Superior temporal gyrus (tissue), 1 donor: Measurements from ENCODE around the gene CPEB2.
A peak's percentile ranks its signal among the peaks of the same experiment; 100 is the strongest.

Experiments
- DNase-seq: peaks from one replicate; pipeline ENCODE4 v3.0.0-alpha.2; 2016; ENCODE audit errors: extremely low spot score

The CPEB2 gene

DNA sequence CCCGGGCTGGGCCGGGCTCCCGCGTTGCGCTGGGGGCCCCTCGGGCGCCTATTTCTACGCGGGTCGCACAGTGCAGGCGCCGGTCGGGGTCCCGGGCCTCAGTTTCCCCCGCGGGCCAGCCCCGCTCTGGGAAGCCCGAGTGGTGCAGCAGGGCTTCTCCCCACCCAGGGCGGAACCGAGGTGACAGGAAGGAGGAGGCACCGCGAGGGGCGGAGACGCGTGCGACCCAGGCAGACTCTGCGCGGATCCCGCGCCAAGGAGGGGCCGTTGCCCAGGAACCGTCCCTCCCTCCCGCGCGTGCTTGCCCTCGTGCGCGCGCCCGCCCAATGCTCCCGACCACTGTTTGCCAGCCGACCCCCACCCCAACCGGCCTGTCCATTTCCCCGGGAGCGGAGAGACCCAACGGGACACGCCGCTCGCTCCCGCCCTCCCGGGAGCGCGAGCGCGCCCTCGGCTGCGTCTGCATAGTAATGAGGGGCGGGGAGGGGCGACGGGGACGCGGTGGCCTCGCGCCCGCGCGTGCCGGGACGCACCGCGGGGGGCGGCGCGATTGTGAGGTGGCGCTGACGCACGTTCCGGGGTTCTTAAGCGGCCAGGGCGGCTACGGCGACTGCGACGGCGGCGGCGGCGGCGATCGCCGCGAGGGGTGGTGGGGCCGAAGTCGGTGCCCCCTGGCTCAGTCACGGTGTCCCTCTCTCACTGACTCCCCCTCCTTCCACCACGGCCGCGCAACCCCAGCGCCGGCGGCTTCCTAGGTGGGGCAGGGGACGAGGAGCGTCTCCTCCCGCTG is at the start of gene CPEB2:
Gene CPEB2 (plus strand): TSS at position 613 of the 790 bp plus-strand sequence. CDS start 193 bp downstream, outside the sequence.
- DNase-seq = peak; percentile 95

DNA sequence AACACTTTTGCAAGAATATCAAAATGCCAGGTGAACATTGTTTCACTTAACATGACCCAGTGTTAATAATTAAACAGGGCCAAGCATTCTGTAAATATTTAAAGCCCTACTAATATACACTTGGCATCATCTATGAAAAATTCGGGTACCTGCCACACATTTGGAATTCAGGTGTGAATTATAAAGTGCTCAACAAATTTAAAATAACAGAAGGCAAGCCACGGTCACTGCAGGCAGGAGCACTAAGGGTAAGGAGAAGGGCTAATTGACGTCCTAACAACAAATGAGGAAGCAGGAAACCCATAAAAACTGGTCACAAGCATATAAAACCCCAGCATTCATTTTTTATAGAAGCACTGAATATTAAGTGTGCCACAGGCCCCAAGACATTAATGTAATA is 43.8 kb upstream of the CPEB2 start:
- DNase-seq = no peak

DNA sequence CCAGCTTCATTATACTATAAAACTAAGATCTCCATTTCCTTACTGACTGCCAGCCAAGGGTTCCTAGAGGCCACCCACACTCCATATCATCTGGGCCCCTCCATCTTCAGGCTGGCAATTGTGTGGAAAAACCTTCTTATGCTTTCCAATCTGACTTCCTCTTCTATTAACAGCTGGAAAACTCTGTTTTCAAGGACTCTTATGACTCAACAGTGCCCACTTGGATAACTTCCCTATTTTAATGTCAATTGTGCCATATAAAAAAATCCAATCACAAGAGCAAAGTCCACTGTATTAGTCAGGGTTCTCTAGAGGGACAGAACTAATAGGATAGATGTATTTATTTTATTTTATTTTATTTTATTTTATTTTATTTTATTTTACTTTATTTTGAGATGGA is 41.0 kb upstream of the CPEB2 start:
- DNase-seq = no peak

DNA sequence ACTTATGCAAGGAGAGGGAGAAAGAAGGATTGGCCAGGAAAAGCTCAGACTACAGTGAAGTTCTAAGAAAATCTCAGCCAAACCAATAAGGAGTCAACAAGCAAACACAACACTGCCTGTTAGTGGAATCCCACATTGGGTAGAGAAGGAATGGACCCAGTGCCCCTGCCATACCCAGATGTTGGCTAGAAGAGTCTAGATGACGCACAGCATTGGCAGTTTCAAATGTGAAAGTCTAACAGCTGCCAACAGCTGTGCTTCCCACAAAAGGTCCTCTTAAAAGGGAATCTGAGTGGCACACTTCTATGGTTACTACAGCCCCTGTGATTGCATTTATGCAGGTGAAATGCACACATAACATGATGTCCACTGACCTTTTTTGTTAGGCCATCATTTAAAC is 37.2 kb upstream of the CPEB2 start:
- no peak for DNase-seq

DNA sequence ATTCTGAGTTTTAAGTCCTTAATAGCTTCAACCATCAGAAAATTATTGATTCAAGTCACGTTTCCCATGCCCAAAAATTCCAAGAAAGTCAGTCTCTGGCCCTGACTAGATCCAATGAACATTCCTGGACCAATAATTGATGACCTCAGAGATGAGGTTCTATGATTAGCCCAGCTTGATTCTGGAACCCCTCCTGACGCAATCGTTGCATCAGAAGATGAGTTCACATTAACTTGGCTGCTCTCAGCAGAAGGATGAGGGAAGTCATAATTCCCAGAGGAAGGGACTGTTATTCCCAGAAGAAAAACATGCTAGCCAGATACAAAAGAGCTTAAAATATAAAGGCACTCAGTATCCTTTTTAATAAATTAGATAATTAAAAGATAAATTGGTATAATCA is 34.3 kb upstream of the CPEB2 start:
- DNase-seq = no peak

DNA sequence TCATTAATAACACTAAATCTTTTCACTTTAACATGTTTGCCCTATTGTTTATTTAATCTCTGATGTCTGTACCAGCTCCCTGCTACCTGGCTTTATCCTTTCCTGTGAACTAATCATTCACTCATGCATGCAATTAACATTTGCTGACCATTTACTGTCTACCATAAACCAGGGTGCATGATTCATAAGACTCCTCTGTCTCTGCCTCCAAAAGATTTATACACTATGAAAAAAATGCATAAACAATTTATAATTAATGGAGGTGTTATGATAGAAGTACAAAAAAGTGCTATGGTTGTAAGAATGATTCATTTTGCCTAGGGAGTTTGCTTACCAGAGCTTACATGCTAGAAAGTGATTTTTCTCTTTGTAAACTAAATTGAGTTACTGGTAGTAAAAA is 24.5 kb upstream of the CPEB2 start:
- DNase-seq = no peak

DNA sequence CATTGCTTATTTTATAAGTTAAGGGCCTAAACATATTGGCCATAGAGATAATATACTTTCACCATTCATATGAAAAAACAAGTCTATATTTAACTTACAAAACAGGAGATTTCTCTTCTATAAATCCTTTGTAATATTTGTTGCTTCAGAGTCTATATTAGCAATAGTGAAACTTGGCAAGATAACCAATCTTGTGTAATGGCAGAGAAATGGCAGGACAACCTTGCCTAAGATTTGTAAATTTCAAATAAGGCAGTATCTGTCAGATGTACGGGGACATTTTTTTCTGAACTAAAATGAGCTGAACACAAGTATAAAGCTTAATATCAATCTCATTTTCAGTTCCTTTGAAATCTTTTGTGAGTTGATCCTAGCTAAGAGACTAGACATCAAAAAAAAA is 17.8 kb upstream of the CPEB2 start:
- no peak for DNase-seq

DNA sequence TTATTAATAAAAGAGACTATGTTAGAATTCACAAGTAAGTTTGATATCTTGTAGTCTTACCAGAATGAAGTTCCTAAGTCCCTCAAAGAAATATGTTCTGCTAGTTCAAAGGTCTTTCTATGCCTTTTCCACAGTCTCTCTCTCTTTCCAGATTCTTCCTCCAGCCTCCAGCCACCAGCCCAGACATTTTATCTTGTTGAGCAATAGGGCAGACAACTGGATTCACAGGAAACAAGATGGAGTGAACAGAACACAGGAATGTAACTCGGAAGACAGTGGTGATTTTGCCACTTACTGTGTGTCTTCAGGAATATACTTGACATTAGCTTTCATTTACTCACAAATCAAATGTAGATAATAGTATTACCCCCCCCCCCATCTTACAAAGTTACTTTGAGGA is 17.1 kb upstream of the CPEB2 start:
- DNase-seq = no peak

DNA sequence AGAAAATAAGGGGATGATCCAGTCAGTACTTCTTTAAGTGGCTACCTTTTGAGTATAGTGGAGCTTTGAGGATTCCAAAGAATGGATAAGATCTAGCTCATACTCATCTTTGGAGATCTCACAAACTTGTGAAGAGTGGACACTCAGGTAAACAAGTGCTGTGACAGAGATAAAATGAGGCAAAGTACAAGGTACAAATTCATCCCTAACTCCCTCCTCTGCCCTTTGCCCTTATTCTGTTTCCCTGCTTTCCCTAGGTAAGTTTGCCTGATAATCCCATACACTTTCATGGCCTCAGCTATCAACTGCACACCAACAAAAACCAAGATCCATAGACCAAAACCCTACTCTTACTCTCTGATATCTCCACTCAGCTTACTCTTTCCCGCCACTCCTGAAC is 16.4 kb upstream of the CPEB2 start:
- DNase-seq = no peak

DNA sequence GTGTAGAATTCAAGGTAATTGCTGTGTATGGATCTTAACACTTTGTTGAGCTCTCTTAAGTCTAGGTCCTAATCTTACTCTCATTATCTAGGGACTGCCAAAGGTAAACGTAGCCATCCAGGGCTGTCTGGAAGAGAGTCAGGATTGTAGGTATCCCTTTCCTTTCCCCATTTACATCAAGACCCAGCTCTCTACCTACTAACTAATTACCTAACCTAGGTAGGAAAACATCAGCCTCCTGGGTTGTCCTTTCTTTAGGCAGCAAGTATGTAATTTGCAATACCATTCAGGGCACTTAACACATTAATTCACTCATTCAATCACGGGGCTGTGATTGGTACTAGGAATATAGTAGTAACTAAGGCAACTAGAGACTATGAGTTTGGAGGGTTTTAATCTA is 15.2 kb upstream of the CPEB2 start:
- no peak for DNase-seq

DNA sequence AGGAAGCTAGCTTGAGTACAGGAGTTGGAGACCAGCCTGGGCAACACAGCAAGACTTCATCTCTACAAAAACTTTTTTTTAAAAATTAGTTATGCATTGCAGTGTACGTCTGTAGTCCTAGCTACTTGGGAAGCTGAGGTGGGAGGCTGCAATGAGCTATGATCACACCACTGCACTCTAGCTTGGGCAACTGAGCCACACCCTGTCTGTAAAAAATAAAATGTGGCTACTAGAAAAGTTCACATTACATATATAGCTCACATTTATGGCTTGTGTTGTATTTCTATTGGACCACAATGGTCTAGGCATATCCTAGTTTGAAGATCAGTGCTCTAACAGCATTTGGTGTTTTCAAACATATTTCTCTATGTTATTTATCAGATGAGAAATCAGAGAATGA is 11.8 kb upstream of the CPEB2 start:
- DNase-seq = no peak

DNA sequence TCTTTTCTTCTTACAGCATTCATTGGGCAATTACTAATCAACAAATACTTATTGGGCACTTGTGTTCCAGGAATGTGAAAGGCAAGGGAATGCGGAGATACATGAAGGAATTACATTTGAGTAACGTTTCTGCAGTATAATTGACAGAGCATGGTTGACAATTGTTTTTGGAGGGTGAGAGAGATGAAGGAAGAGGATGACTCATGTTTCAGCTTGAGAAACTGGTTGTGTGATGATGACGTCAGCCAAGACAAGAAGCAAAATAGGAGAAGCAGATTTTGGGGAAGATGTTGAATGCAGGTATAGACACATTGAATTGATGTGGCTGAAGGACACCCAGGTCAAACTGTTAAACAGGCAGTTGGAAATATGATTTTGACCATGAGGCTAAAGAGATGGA is 8.0 kb upstream of the CPEB2 start:
- no peak for DNase-seq

DNA sequence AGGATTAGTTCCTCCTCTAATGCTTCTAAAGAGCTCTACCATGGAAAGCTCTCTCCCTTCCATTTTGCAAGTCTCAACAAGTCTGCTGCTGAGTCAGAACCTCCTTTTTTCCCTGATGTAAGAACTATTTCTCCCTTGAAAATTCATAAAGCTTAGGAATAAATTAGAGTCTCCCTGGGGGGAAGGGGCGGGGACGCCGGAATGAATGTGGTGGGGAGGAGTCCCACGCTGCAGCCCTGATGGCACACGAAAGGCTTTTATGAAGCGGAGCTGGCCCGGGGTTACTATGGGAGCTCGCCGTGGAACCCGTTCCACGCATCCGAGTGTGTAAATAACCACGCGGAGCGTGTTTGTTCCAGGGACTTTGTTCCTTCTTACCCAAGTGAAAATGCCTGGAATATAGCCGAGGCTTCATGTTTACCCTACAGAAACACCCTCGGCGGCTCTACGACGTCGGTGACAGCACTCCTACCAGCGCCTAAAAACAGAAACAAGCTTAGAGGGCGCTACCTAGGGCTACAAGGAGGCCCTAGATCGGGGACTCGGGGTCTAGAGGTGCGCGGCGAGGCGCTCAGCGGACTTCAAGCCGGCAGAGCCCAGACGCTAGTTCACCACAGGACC is 923 bp upstream of the CPEB2 start:
- peak; percentile 86 for DNase-seq

DNA sequence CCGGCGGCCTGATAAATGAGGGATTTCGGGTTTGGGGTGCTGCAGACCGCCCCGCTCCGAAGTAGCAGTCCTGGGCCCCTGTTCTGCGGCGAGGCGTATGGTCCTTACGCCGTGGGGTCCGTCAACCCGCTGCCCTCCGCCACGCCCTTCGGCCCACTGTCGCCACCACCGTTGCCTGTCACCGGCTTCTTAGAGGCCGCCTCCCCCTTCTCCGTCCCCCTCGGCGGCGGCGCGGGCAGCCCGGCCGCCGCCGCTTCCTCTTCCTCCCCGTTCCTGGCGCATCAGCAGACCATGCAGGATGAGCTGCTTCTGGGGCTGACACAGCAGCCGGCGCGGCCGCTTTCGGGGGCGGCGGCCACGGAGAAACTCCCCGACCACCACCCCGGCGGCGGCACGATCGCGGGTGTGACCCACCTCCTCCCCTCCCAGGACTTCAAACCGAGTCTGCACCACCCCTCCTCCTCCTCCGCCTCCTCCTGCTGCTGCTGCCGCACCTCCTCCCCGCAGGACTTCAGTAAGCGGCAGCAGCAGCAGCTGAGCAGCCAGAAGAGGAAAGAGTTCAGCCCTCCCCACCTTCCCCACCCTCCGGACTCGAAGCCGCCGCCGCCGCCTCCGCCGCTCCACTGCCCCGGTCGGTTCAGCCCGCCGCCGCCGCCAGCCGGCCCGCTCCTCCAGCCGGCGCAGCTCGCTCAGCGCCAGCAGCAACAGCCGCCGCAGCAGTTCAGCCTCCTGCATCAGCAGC is 549 bp downstream of the CPEB2 start:
- DNase-seq = peak; percentile 68

DNA sequence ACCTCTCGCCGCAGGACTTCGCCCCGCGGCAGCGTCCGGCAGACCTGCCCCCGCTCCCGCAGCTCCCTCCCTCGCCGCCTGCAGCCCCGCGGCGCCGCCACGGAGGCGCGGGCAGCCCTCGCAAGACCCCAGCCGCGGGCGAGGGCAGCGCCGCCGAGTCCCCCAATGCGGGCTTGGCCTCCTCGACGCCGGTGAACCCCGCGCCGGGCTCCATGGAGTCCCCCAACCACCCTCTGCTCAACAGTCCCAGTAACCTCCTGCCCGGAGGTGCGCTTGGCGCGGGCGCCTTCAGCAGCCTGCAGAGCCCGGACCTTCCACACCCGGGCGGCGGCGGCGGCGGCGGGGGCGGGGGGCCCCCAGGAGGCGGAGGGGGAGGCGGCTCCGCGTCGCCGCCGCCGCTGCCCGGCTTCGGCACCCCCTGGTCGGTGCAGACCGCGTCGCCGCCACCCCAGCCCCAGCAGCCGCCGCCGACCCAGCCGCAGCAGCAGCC is 1.2 kb downstream of the CPEB2 start:
- DNase-seq = peak; percentile 20

DNA sequence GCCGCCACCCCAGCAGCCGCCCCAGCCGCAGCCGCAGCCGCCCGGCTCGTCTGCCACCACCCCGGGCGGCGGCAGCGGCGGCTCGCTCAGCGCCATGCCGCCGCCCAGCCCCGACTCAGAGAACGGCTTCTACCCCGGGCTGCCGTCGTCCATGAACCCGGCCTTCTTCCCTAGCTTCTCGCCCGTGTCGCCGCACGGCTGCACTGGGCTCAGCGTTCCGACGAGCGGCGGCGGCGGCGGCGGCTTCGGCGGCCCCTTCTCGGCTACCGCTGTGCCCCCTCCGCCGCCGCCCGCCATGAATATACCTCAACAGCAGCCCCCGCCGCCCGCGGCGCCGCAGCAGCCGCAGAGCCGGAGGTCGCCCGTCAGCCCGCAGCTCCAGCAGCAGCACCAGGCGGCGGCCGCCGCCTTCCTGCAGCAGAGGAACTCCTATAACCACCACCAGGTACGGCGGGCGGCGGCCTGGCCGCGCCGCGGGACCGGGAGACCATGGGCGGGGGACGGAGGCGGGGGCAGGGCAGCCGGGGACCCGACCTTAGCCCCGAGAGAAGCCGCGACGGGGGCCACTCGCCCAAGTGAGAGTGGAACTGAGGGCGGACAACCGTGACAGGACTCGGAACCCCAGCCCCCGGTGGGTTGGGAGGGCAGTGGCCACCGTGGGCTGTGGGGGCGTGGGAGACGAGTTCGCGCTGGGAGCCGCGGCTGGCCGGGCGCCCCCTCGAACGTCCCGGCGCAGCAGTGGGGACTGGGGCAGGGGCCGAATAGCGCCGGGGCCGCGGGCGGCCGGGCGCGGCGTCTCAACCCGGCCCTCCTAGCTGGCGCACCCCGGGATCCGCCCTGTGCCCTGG is 1.8 kb downstream of the CPEB2 start:
- peak; percentile 18 for DNase-seq

DNA sequence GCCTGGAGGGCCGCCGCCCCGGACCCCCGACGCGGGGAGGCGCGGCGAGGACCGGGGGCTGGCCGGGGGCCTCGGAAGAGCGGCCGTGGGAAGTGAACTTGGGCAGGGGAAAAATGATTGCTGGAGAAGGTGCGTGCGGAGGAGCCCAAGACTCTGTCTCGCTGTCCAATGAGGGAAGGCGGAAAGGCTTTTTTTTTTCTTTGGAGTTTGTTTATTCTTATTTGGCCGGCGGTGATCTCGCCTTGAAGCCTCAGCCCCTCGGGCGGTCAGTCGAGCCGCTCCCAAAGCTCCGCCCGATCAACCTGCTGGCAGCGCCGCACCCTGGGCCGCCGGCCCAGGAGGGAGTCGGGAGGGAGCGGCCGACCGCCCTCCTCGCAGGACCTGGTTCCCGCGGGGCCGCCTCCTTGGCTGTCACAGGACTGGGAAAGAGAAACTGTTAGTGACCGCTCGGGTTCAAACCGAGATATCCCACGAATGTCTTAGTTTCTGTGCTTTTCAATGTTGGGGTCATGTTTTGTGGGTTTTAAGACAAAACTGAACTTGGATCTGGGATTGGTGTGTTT is 2.5 kb downstream of the CPEB2 start:
- DNase-seq = no peak

DNA sequence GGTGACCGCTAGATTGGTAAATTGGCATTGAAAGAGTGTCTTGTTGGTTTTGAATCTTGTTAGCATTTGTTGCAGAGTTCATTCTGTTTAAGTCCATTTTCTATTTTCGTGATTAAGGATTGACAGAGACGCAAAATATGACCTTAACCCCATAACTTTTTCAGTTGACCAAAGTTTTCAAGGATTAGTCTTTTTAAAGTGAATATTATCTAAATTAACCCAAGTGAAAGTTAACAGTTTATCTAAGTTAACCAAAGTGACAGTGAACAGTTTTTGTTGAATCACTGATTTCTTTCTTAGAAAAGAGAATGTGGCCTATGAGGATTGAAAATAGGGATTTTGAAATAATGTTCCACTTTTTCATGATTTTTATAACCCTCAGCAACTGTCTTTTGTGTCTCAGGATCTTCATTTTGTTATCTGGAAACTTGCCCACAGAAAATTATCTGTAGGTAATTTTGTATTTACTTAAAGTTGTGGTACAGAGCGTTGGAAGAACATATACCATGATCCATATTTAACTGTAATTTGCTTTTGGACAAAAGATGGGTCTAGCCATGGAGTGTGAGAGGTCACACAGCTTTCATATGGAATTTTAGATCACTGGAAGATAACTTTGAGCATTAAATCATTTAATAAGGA is 3.3 kb downstream of the CPEB2 start:
- DNase-seq = peak; percentile 72

DNA sequence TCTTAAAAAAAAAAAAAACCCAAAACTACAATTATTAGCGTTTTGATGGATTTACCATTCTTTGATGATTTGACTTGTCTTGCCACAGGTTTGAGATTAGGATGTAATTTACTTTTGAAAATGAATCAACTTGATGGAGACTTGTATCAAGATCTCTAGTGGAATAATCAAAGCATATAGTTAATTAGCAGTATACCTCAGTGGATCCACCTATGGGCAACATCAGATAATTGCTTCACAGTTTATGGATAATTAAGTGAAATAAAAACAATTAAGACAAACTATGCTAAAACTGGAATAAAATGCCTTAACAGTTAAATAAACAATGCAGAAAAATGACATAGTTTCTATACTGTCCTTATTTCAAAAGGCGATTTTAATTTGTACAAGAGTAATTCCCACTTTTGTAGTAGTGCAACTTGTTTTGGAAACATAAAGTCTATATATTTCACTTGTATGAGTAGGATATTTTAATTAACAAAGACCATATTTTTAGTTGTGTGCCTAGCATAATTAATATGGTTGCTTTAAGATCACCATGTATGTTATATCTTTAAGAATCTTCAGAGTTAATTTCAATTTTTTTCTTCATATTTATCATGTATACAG is 4.2 kb downstream of the CPEB2 start:
- DNase-seq = peak; percentile 73

DNA sequence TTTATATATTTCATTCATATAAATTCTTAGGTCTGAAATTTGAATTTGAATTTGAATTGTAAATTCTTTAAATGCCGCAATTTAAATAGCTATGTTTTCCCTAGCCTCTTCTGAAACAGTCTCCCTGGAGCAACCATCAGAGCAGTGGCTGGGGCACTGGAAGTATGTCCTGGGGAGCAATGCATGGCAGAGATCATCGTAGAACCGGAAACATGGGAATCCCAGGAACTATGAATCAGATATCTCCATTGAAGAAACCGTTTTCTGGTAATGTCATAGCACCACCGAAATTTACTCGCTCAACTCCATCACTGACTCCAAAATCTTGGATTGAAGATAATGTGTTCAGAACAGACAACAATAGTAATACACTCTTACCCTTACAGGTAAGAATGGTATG is 4.9 kb downstream of the CPEB2 start:
- peak; percentile 64 for DNase-seq
